Duodenal mucosa (tissue), 2 donors: Measurements from ENCODE around the gene MMP14.
A peak's percentile ranks its signal among the peaks of the same experiment; 100 is the strongest.
"Not testable (repeated sequence)": the region's sequence is repeated elsewhere in the genome, so short reads cannot be mapped to it uniquely, and the experiment has no call there.

Experiments
- H3K27ac ChIP-seq: one replicate; pipeline ENCODE4 v1.7.0; 2013; ENCODE audit warnings: low read depth, low read length
- H3K27me3 ChIP-seq, 2 donors: one replicate each; pipeline ENCODE4 v1.7.0; 2013; ENCODE audit warnings: low read length in 2 of 2, control low read depth in 1 of 2; ENCODE audit not compliant: insufficient read depth in 2 of 2, control insufficient read depth in 1 of 2
- H3K36me3 ChIP-seq, 2 donors: one replicate each; pipeline ENCODE4 v1.7.0; 2013; ENCODE audit warnings: low read length in 2 of 2, control low read depth in 1 of 2; ENCODE audit not compliant: insufficient read depth in 2 of 2, control insufficient read depth in 1 of 2
- H3K4me1 ChIP-seq, 2 donors: one replicate each; pipeline ENCODE4 v1.7.0; 2013; ENCODE audit warnings: low read length in 2 of 2, control low read depth in 1 of 2; ENCODE audit not compliant: insufficient read depth in 2 of 2, control insufficient read depth in 1 of 2
- H3K4me3 ChIP-seq, 2 donors: one replicate each; pipeline ENCODE4 v1.7.0; 2013; ENCODE audit warnings: low read length in 2 of 2, low read depth in 1 of 2
- H3K9ac ChIP-seq, 2 donors: one replicate each; pipeline ENCODE4 v1.7.0; 2013; ENCODE audit warnings: low read length in 2 of 2, low read depth in 1 of 2
- H3K9me3 ChIP-seq, 2 donors: one replicate each; pipeline ENCODE4 v1.7.0; 2013; ENCODE audit warnings: low read length in 2 of 2, control low read depth in 1 of 2; ENCODE audit not compliant: control insufficient read depth in 1 of 2

Gene MMP14

DNA sequence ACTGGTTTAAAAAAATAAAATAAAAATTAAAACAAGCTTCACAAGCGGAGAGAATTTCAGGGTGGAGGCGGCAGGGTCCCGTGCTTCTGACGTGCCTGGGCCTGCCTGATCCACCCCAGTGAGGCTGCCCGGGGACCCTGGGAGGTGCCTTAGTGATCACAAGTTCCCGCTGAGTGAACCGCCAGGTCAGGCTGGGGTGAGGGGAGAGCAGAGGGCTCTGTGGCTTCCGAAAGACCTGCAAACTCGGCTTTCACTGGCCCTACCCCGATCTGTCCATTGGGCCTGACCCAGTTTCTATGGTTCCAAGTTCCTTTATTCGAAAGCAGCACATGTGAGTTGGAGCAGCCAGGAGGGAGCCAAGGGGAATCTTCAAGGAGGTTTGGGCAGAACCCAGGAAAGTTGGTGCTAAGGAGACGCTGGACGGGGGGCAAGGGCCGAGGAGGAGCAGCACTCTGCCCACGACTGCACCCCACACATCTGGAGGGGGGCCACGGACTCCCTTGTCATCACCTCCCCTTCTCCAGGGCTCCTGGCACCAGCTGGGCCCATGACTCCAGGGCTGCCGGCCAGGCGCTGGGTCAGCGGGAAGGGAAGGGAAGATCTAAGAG lies 12.9 kb downstream of the MMP14 start:
- Histone ChIP-seq H3K9ac (peak overlapping the region in 1 of 2 donors; percentile 20), H3K4me3 (no peak overlapping the region), H3K27me3 (no peaks in the 10 kb centered on the region), H3K27ac (peak overlapping the region; percentile 58), H3K36me3 (peaks cover 13 to 27% of the 10 kb centered on the region in 2 donors), H3K4me1 (peaks cover 36 to 55% of the 10 kb centered on the region in 2 donors), H3K9me3 (no peaks in the 10 kb centered on the region)

DNA sequence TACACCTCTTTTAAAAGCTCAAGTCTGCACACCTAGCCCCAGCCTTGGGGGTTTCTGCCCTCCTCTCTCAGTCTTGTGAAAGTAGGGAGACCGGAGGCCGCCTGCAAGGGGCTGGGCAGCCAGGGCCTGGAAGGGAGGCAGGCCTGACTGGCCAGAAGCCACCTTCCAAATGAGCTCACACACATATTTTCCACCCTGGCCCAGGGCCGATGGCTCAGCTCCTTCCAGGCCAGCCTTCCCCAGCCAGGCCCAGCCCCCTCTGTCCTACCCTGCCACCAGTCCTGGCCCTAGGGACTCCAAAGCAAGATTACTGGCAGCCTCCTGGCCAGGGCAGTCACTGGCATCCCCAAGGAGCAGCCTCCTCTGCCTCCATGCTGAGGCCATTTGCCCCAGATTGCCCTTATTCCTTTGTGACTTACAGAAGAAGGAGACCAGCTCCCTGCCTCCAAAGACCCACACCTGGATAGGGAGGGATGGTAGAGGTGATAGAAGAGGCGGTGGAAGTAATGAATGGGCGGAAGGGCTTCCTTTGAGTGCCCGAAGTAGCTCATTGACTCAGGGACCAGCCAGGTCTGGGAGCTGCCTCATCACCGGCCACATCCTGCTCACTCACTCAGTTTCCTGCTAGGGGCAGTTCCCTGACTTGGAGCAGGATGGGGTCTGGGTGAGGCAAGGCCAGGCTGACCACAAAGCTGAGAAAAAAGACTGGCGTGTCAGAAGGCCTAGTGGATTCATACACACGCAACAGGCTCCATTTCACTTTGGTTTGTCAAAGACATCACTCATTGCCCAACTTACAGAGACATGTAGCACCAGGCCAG lies 14.8 kb downstream of the MMP14 start:
- Histone ChIP-seq H3K27ac (peak overlapping the region; percentile 76), H3K27me3 (no peaks in the 10 kb centered on the region), H3K4me3 (peak overlapping the region in 1 of 2 donors; percentile 5), H3K36me3 (peaks cover 0 to 10% of the 10 kb centered on the region in 2 donors), H3K4me1 (peaks cover 36 to 52% of the 10 kb centered on the region in 2 donors), H3K9ac (peak overlapping the region in 1 of 2 donors; percentile 43), H3K9me3 (no peaks in the 10 kb centered on the region)

DNA sequence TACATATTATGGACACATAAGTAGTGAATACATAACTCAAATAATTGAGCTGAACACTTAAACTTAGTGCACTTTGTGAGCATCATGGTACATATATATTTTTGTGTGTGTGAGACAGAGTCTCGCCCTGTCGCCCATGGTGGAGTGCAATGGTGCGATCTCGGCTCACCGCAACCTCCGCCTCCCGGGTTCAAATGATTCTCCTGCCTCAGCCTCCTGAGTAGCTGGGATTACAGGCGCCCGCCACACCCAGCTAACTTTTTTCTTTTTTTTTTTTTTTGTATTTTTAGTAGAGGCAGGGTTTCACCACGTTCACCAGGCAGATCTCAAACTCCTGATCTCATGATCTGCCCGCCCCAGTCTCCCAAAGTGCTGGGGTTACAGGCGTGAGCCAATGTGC lies 15.8 kb downstream of the MMP14 start:
- H3K9me3 ChIP-seq, H3K36me3 ChIP-seq, H3K27me3 ChIP-seq, H3K4me3 ChIP-seq, H3K9ac ChIP-seq: not testable (repeated sequence)
- peaks cover 36 to 43% of the 10 kb centered on the region in 2 donors for H3K4me1 ChIP-seq
- peak overlapping the region; percentile 77 for H3K27ac ChIP-seq

DNA sequence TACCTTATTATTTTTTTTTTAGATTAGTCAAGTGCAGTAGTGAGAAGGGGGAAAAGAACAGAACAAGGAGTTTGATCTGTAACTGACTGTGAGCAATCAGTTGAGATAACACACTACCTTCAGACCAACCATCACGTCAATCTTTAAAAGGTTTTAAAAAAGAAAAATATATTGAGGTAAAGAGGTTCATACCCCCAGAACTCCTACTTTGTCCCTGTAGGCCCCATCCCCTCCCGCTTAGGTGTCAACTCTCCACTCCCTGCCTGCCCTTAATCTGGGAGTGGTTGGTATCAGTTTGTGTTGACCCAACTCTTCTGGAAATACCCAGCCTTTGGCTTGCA lies 16.2 kb downstream of the MMP14 start:
- H3K9ac ChIP-seq: peak overlapping the region; percentile 86 to 98
- no peaks in the 10 kb centered on the region for H3K9me3 ChIP-seq
- H3K36me3 ChIP-seq: no peaks in the 10 kb centered on the region
- no peaks in the 10 kb centered on the region for H3K27me3 ChIP-seq
- H3K4me1 ChIP-seq: peaks cover 36 to 43% of the 10 kb centered on the region in 2 donors
- H3K4me3 ChIP-seq: peak overlapping the region; percentile 82 to 85
- peak overlapping the region; percentile 77 for H3K27ac ChIP-seq

DNA sequence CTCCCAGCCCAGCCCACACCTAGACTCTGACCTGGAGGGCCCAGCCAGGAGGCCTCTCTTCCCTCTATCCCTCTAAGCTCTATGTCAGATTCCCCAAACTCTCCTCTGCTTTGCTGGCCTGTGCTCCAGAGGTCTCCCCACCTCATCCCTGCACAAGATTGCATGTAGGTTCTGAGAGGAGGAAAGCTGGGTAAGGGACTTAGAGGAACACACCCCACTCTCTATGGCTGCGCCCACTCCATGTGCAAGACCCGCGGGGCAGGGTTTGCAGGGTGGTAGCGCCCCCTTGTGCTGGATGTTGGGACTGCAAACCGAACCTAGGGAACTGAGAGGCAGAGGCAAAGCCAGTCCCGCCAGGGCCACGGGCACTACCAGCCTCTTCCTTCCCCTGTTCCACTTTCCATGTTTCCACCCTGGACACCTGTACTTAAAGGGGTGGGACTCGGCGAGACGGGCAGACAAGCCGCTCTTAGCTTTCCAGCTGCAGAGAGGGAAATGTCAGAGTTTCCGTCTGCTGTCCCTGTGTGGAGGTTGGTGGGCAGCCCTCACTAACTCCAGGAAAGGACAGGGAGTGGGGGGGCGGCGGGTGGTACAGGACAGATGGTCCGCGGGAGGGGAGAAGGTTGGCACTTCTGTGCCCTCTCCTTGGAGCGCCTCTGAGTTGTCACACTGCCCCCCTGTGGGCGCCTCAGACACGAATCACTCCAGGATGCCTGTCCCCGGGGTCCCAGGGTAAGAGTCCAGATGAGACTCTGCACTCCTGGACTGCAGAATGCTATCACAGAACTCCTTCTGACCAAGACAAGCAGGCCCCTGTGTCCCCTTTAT lies 16.8 kb downstream of the MMP14 start:
- Histone ChIP-seq H3K27ac (peak overlapping the region; percentile 77), H3K9me3 (no peaks in the 10 kb centered on the region), H3K4me1 (peaks cover 32 to 37% of the 10 kb centered on the region in 2 donors), H3K36me3 (no peaks in the 10 kb centered on the region), H3K9ac (peak overlapping the region; percentile 86 to 98), H3K4me3 (peak overlapping the region; percentile 82 to 85), H3K27me3 (no peaks in the 10 kb centered on the region)

DNA sequence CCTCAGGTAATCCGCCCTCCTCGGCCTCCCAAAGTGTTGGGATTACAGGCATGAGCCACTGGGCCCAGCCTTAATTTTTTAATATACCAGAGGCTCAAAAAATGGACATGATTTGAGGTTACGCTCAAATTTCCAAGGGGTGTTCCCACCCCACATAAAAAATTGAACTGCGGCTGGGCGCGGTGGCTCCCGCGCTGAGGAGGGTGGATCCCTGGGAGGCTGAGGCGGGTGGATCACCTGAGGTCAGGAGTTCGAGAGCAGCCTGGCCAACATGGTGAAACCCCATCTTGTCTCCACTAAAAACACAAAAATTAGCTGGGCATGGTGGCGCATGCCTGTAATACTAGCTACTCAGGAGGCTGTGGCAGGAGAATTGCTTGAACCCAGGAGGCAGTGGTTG lies 17.9 kb downstream of the MMP14 start:
- not testable (repeated sequence) for H3K36me3 ChIP-seq, H3K9me3 ChIP-seq, H3K27me3 ChIP-seq, H3K27ac ChIP-seq, H3K4me3 ChIP-seq, H3K9ac ChIP-seq
- H3K4me1 ChIP-seq: peaks cover 25 to 33% of the 10 kb centered on the region in 2 donors

DNA sequence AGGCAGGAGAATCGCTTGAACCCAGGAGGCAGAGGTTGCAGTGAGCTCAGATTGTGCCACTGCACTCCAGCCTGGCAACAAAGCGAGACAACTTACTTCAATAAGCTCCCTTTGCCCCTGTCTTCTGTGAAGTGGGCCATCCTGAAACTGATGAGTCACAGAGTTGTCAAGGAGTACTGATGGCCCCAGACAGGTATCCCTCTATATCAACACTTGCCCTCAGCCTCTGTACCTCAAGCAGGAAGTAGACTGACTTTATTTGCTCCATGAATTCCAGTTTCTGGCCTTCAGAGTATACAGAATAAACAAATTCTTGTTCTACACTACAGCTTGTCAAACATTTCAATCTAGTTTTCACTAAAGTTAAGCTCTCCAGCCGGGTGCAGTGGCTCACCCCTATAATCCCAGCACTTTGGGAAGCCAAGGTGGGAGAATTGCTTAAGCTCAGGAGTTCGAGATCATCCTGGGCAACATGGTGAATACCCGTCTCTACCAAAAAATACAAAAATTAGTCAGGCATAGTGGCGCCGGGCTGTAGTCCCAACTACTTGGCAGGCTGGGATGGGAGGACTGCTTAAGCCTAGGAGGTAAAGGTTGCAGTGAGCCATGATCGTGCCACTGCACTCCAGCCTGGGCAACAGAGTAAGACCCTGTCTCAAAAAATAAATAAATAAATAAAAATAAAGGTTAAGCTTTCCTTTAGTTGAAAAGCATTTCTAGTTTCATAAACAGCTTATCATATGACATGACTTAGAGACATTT lies 18.8 kb downstream of the MMP14 start:
- Histone ChIP-seq H3K4me3 (no peak overlapping the region), H3K9me3 (no peaks in the 10 kb centered on the region), H3K36me3 (no peaks in the 10 kb centered on the region), H3K4me1 (peaks cover 25 to 33% of the 10 kb centered on the region in 2 donors), H3K27ac (no peak overlapping the region), H3K9ac (no peak overlapping the region), H3K27me3 (no peaks in the 10 kb centered on the region)

DNA sequence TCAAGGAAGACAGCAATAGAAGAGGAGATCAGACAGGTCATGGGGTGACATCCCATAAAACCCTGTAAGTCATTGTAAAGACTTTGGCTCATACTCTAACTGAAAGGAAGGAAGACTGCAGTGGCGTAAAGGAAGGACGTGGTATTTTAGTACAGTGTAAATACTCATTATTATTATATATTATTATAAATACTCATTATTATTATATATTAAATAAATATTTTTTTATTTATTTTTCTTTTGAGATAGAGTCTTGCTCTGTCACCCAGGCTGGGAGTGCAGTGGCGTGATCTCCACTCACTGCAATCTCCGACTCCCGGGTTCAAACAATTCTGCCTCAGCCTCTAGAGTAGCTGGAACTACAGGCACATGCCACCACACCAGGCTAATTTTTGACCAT lies 20.0 kb downstream of the MMP14 start:
- Histone ChIP-seq H3K27me3 (no peaks in the 10 kb centered on the region), H3K9me3 (no peaks in the 10 kb centered on the region), H3K4me1 (peaks cover 16 to 23% of the 10 kb centered on the region in 2 donors), H3K4me3 (no peak overlapping the region), H3K27ac (no peak overlapping the region), H3K9ac (no peak overlapping the region), H3K36me3 (no peaks in the 10 kb centered on the region)

DNA sequence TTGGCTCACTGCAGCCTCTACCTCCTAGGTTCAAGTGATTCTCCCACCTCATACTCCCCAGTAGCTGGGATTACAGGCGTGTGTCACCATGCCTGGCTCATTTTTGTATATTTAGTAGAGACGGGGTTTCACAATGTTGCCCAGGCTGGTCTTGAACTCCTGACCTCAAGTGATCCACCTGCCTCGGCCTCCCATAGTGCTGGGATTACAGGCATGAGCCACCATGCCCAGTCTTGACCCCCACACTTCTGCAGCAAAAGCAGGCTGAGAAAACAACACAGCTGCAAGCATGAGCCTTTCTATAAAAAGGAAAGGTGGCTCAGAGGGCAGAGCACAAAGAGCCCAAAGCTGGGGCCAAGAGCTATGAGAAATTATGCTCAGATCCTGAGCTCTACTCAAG lies 24.0 kb downstream of the MMP14 start:
- not testable (repeated sequence) for H3K36me3 ChIP-seq, H3K9ac ChIP-seq, H3K9me3 ChIP-seq, H3K4me1 ChIP-seq, H3K27me3 ChIP-seq, H3K27ac ChIP-seq, H3K4me3 ChIP-seq
